PC-9 (cell line): Measurements from ENCODE around the gene GPR153. TPM values are rescaled to one million over a fixed set of nuclear protein-coding genes. Genes with fewer than 3 reads are reported as not detected.

Experiments
- BruUV-seq: library from RNA; stranded (reverse); fragments of 400-500 nt; replicated peaks from 2 replicates; lab custom pipeline; 2021; lab: Mats Ljungman, UMichigan
- CTCF ChIA-PET: fragments of 300-600 bp; sonication (Branson Sonifier 250); formaldehyde crosslinking; loops from one replicate; lab custom pipeline; 2022; ENCODE audit warnings: antibody characterized with exemption; lab: Charles Lee
- POLR2A ChIA-PET: fragments of 300-600 bp; sonication (Branson Sonifier 250); formaldehyde crosslinking; loops from one replicate; lab custom pipeline; 2022; ENCODE audit warnings: antibody characterized with exemption; ENCODE audit not compliant: unreplicated experiment; lab: Charles Lee
- DNase-seq, 2 experiments: peaks; one replicate each; pipeline versions ENCODE4 v3.0.0 to v3.0.0-alpha.2; 2015 to 2022; ENCODE audit warnings: mixed read lengths in 1 of 2
- H2AFZ ChIP-seq: fragments of 200-600 bp; sonication (generic); 2 replicates; pipeline ENCODE4 v1.8.1; 2017; ENCODE audit warnings: antibody characterized with exemption
- H3F3A ChIP-seq: fragments of 200-600 bp; sonication (generic); 2 replicates; pipeline ENCODE4 v1.8.1; 2017; ENCODE audit warnings: antibody characterized with exemption, mild to moderate bottlenecking, low read depth; ENCODE audit not compliant: insufficient read depth
- H3K27ac ChIP-seq: fragments of 200-600 bp; sonication (generic); 2 replicates; pipeline ENCODE4 v1.6.1; 2016; ENCODE audit warnings: mixed run types
- H3K27me3 ChIP-seq: fragments of 200-600 bp; sonication (generic); 2 replicates; pipeline ENCODE4 v1.6.1; 2016; ENCODE audit warnings: low read depth, mixed run types; ENCODE audit not compliant: insufficient read depth
- H3K36me3 ChIP-seq: fragments of 200-600 bp; sonication (generic); 2 replicates; pipeline ENCODE4 v1.6.1; 2016; ENCODE audit warnings: low read depth, mixed run types
- H3K4me1 ChIP-seq: fragments of 200-600 bp; sonication (generic); replicated peaks from 2 replicates; pipeline ENCODE4 v1.6.1; 2016; ENCODE audit warnings: mixed run types; ENCODE audit not compliant: insufficient read depth
- H3K4me2 ChIP-seq: fragments of 200-600 bp; sonication (generic); 2 replicates; pipeline ENCODE4 v1.6.1; 2017; ENCODE audit warnings: mixed run types
- H3K4me3 ChIP-seq: fragments of 200-600 bp; sonication (generic); 2 replicates; pipeline ENCODE4 v1.6.1; 2016; ENCODE audit warnings: mixed run types
- H3K79me2 ChIP-seq: fragments of 200-600 bp; sonication (generic); 2 replicates; pipeline ENCODE4 v1.6.1; 2017; ENCODE audit warnings: low read depth, mixed run types
- H3K9me2 ChIP-seq: fragments of 200-600 bp; sonication (generic); 2 replicates; pipeline ENCODE4 v1.8.1; 2017; ENCODE audit warnings: mild to moderate bottlenecking; ENCODE audit not compliant: insufficient read depth
- H3K9me3 ChIP-seq: fragments of 200-600 bp; sonication (generic); 2 replicates; pipeline ENCODE4 v1.8.1; 2016; ENCODE audit warnings: low read depth; ENCODE audit not compliant: insufficient read depth
- H4K20me1 ChIP-seq: fragments of 200-600 bp; sonication (generic); 2 replicates; pipeline ENCODE4 v1.8.1; 2017; ENCODE audit not compliant: insufficient read depth
- CTCF ChIP-seq: fragments of 200-600 bp; sonication (generic); conservative IDR thresholded peaks from 2 replicates; pipeline ENCODE4 v1.6.1; 2017; ENCODE audit warnings: mixed run types, antibody characterized with exemption, mild to moderate bottlenecking, moderate library complexity
- EZH2 ChIP-seq: fragments of 200-600 bp; sonication (generic); IDR thresholded peaks from 2 replicates; pipeline ENCODE4 v1.8.0; 2017; ENCODE audit warnings: antibody characterized with exemption, low read depth
- intact Hi-C: fragments of 100-400 bp; cut with micrococcal nuclease; formaldehyde crosslinking; loops from one replicate; pipeline ENCODE4 v1.10.0; 2022; ENCODE audit not compliant: unreplicated experiment
- total RNA-seq: library from RNA; stranded (reverse); gene quantifications from 2 replicates; pipeline ENCODE4 v1.2.3, GENCODE V29; 2021

GPR153 gene
- total RNA-seq, 1 experiment from 2014 or later = 8.0 TPM

- Histone ChIP-seq H3K79me2 (no peaks in the 10 kb centered on the region), H3K27ac (no peak overlapping the region), H3K4me2 (peak overlapping the region; percentile 63), H3K4me1 (no peaks in the 10 kb centered on the region), H4K20me1 (no peaks in the 10 kb centered on the region), H2AFZ (no peak overlapping the region), H3F3A (no peaks in the 10 kb centered on the region; the same call in 1 of the 2 replicates), H3K4me3 (peak overlapping the region; percentile 42; the same call in 1 of the 2 replicates), H3K36me3 (no peaks in the 10 kb centered on the region), H3K27me3 (peaks cover 17% of the 10 kb centered on the region), H3K9me2 (no peaks in the 10 kb centered on the region), H3K9me3 (no peaks in the 10 kb centered on the region)
- POLR2A ChIA-PET = interaction anchor here (0.6 kb wide), 1 partner anchor 99 kb away, joined by 5 read pairs; no protein-coding TSS in a partner anchor
- TF ChIP-seq CTCF = no peak
- no peak for TF ChIP-seq EZH2
- peak in 1 of 2 experiments; percentile 23 for DNase-seq
- no TSS peak for BruUV-seq
- CTCF ChIA-PET = interaction anchor here (0.6 to 0.7 kb wide), 6 partner anchors 89 to 789 kb away, joined by 3 to 6 read pairs (median 4); no protein-coding TSS in a partner anchor
- intact Hi-C loops = loop anchor here (1.0 to 5.0 kb wide), 8 partner anchors 97 to 973 kb away; no protein-coding TSS in a partner anchor
Observed at GRCh38 chr1:6245869-6246496, 14.9 kb downstream of the GPR153 start.

GRCh38 chr1:6245086-6245868 is 15.6 kb downstream of the GPR153 start:
- Histone ChIP-seq H3K9me2 (no peaks in the 10 kb centered on the region), H4K20me1 (no peaks in the 10 kb centered on the region), H3K27ac (no peak overlapping the region), H3K4me3 (peak overlapping the region; percentile 42; the same call in 1 of the 2 replicates), H3K36me3 (no peaks in the 10 kb centered on the region), H3K79me2 (no peaks in the 10 kb centered on the region), H2AFZ (no peak overlapping the region), H3K27me3 (peaks cover 17% of the 10 kb centered on the region), H3K9me3 (no peaks in the 10 kb centered on the region), H3K4me2 (peak overlapping the region; percentile 63), H3F3A (no peaks in the 10 kb centered on the region; the same call in 1 of the 2 replicates), H3K4me1 (no peaks in the 10 kb centered on the region)
- POLR2A ChIA-PET = interaction anchor here (0.6 kb wide), 1 partner anchor 100 kb away, joined by 5 read pairs; no protein-coding TSS in a partner anchor
- TF ChIP-seq CTCF (peak; percentile 68), EZH2 (no peak)
- intact Hi-C loops = loop anchor here (1.0 to 5.0 kb wide), 4 partner anchors 136 to 402 kb away; no protein-coding TSS in a partner anchor
- DNase-seq = peak; percentile 47 to 82
- BruUV-seq = no TSS peak
- CTCF ChIA-PET = interaction anchor here (0.6 to 1.0 kb wide), 10 partner anchors 11 to 204 kb away, joined by 3 to 10 read pairs (median 5); no protein-coding TSS in a partner anchor

DNA sequence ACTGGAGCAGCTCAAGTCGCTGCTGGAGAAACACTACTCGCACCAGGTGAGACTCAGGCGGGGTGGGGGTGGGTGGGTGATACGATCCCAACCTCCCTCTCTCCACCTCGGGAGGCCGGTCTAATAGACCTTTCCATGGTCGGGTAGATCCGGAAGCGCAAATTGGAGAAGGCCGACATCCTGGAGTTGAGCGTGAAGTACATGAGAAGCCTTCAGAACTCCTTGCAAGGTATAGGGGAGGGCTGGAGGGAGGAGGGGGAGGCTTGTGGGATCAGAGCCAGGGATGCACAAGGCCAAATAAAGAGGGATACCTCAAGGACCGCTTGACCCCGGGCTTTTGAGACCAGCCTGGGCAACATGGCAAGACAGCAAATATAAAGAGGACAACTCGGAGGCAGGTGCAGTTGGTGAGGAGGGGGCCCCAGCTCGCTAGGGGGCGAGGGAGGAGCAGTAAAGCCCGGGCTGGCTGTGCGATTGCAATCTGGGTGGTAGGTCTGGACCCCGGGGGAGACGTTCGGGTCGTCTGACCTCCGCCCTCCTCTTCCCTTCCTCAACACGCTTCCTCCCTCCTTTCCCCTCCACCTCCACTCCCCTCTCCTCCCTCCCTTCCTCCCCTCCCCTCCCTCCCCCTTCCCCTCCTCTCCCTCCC is 16.4 kb downstream of the GPR153 start:
- Histone ChIP-seq H3K79me2 (no peaks in the 10 kb centered on the region), H3K36me3 (no peaks in the 10 kb centered on the region), H3F3A (no peaks in the 10 kb centered on the region; the same call in 1 of the 2 replicates), H3K9me3 (no peaks in the 10 kb centered on the region), H3K4me3 (no peak overlapping the region), H4K20me1 (no peaks in the 10 kb centered on the region), H3K27me3 (peaks cover 17% of the 10 kb centered on the region), H3K4me2 (no peak overlapping the region), H3K9me2 (no peaks in the 10 kb centered on the region), H2AFZ (no peak overlapping the region), H3K4me1 (no peaks in the 10 kb centered on the region), H3K27ac (no peak overlapping the region)
- POLR2A ChIA-PET = interaction anchor here (0.6 kb wide), 1 partner anchor 42 kb away, joined by 10 read pairs; no protein-coding TSS in a partner anchor
- intact Hi-C loops = loop anchor here (1.0 to 5.0 kb wide), 4 partner anchors 135 to 403 kb away; no protein-coding TSS in a partner anchor
- no peak for TF ChIP-seq CTCF
- TF ChIP-seq EZH2 = no peak
- no TSS peak for BruUV-seq
- CTCF ChIA-PET = interaction anchor here (0.6 to 1.0 kb wide), 9 partner anchors 10 to 193 kb away, joined by 3 to 10 read pairs (median 5); partner anchors contain the start of gene RNF207
- no peak for DNase-seq
